Epidermal melanocyte (primary cell): ENCODE results near the gene RANBP17.

Experiments
- DNase-seq: peaks from one replicate; pipeline ENCODE4 v3.0.0; 2011; ENCODE audit warnings: low spot score; ENCODE audit not compliant: insufficient read length

The RANBP17 gene

GRCh38 chr5:171315386-171315891 lies 453.6 kb downstream of the RANBP17 start:
- no peak for DNase-seq

- DNase-seq: no peak
Measured at GRCh38 chr5:171315925-171316257, 454.1 kb downstream of the RANBP17 start.

- no peak for DNase-seq
Measured at GRCh38 chr5:171316258-171317121, 454.7 kb downstream of the RANBP17 start.

- DNase-seq: no peak
Measured at GRCh38 chr5:171317230-171317629, 455.4 kb downstream of the RANBP17 start.

- no peak for DNase-seq
Measured at GRCh38 chr5:171318026-171318425, 456.2 kb downstream of the RANBP17 start.

- no peak for DNase-seq
Measured at GRCh38 chr5:171321447-171321846, 459.6 kb downstream of the RANBP17 start.

- no peak for DNase-seq
Measured at GRCh38 chr5:171322527-171322926, 460.7 kb downstream of the RANBP17 start.

GRCh38 chr5:171323007-171323406 lies 461.2 kb downstream of the RANBP17 start:
- DNase-seq: no peak

- no peak for DNase-seq
Measured at GRCh38 chr5:171323806-171324632, 462.2 kb downstream of the RANBP17 start.

- no peak for DNase-seq
Measured at GRCh38 chr5:171330021-171330420, 468.2 kb downstream of the RANBP17 start.

- no peak for DNase-seq
Measured at GRCh38 chr5:171335616-171336015, 473.8 kb downstream of the RANBP17 start.

GRCh38 chr5:171336521-171337209 lies 474.8 kb downstream of the RANBP17 start:
- no peak for DNase-seq

GRCh38 chr5:171337210-171337569 lies 475.4 kb downstream of the RANBP17 start:
- DNase-seq: no peak

- no peak for DNase-seq
Measured at GRCh38 chr5:171340042-171340441, 478.2 kb downstream of the RANBP17 start.

GRCh38 chr5:171340491-171340890 lies 478.7 kb downstream of the RANBP17 start:
- DNase-seq: no peak

- no peak for DNase-seq
Measured at GRCh38 chr5:171342362-171343111, 480.7 kb downstream of the RANBP17 start.

GRCh38 chr5:171344936-171345608 lies 483.3 kb downstream of the RANBP17 start:
- no peak for DNase-seq
